OCI-LY1 (cell line): ENCODE data around the gene SLAMF1.

ENCODE experiments used
- CTCF ChIP-seq: fragments of 200-600 bp; sonication (generic), shearing (Covaris generic); IDR thresholded peaks from 2 replicates; pipeline ENCODE4 v1.5.1; 2017; ENCODE audit warnings: mild to moderate bottlenecking, antibody characterized with exemption, low read length, moderate library complexity, mixed read lengths
- EZH2 ChIP-seq: fragments of 200-600 bp; sonication (generic), shearing (Covaris generic); IDR thresholded peaks from 2 replicates; pipeline ENCODE4 v1.8.0; 2017; ENCODE audit warnings: borderline replicate concordance, mixed run types, mild to moderate bottlenecking, antibody characterized with exemption, low read length, moderate library complexity, mixed read lengths

- TF ChIP-seq EZH2 (no peak), CTCF (no peak)
These were observed 27.6 kb upstream of the SLAMF1 start for GRCh38 chr1:160674415-160674814.
